Ovary (tissue), 9 donors: ENCODE data around the gene LRIG3. TPM values are rescaled to one million over a fixed set of nuclear protein-coding genes. Genes with fewer than 3 reads are reported as not detected.

Experiments used
- DNase-seq, 5 donors: peaks; one replicate each; pipeline ENCODE4 v3.0.0-alpha.2; 2019 to 2020
- H3K27ac ChIP-seq, 2 donors: fragments of 200-600 bp; one replicate each; pipeline versions ENCODE4 v1.5.1 to v1.8.0; 2019 to 2022
- H3K27me3 ChIP-seq: fragments of 200-600 bp; one replicate; pipeline ENCODE4 v1.8.0; 2022
- H3K36me3 ChIP-seq: fragments of 200-600 bp; sonication (generic); one replicate; pipeline ENCODE4 v1.5.1; 2019
- H3K4me1 ChIP-seq: one replicate; pipeline ENCODE4 v1.8.1; 2013; ENCODE audit warnings: mild to moderate bottlenecking, moderate library complexity; ENCODE audit not compliant: insufficient read depth
- H3K4me3 ChIP-seq: fragments of 200-600 bp; sonication (generic); one replicate; pipeline ENCODE4 v1.5.1; 2017
- H3K9me3 ChIP-seq, 2 donors: fragments of 200-600 bp in 1 of 2; sonication (generic) in 1 of 2; one replicate each; pipeline versions ENCODE4 v1.5.1 to v1.8.1; 2013 to 2019; ENCODE audit warnings: mild to moderate bottlenecking in 1 of 2, moderate library complexity in 1 of 2
- CTCF ChIP-seq, 3 donors: fragments of 450-650 bp in 2 of 3; fragments of 200-600 bp in 1 of 3; IDR thresholded peaks; one replicate each; pipeline versions ENCODE4 v1.5.1 to v1.8.0; 2016 to 2022; ENCODE audit warnings: antibody characterized with exemption in 3 of 3, mild to moderate bottlenecking in 1 of 3
- EP300 ChIP-seq: sonication (generic); formaldehyde crosslinking; IDR thresholded peaks from one replicate; pipeline ENCODE4 v1.6.1; 2017; ENCODE audit warnings: antibody characterized with exemption
- POLR2A ChIP-seq: fragments of 450-650 bp; IDR thresholded peaks from one replicate; pipeline ENCODE4 v1.6.1; 2017; ENCODE audit warnings: antibody characterized with exemption, mild to moderate bottlenecking, moderate library complexity
- WGBS, 3 donors: extraction: QIAGEN DNeasy Blood & Tissue Kit in 1 of 3; methylation state at CpG; one replicate each; pipeline versions ENCODE4 v1.1.5 to v1.1.7; 2013 to 2017; 5-methylcytosine and 5-hydroxymethylcytosine counted together
- intact Hi-C, 4 donors: fragments of 100-400 bp; cut with DNase I; formaldehyde crosslinking; loops; one replicate each; pipeline versions ENCODE4 v1.11.0 to v1.15.1; 2022 to 2023
- polyA plus RNA-seq, 2 donors: library from polyadenylated mRNA; stranded (reverse); fragments of 200-250 nt in 1 of 2; fragments of 350-450 nt in 1 of 2; fragmentation: Illumina TruSeq in 1 of 2; extraction: RNeasy Lipid Tissue Mini Kit (QIAGEN cat#74804) in 1 of 2; gene quantifications; one replicate each; pipeline ENCODE4 v1.2.3, GENCODE V29; 2013 to 2014
- total RNA-seq, 7 donors: library from RNA; depleted of rRNA in 2 of 7; stranded (reverse); fragments of >200 nt in 2 of 7; fragmentation: NEBNext Ultra II Directional in 3 of 7; extraction: Animal tissue kit (Norgen Biotek cat#: 25700) in 3 of 7; gene quantifications; one replicate each; pipeline versions ENCODE4 v1.1.0 to v1.2.4, GENCODE V29; 2016 to 2023
- donor health status: DM: no; HTN: no; CAD: no; lungs with moderate emphysema.
- donor health status: DM: no; HTN: no; CAD: no.
- donor health status: Bipolar disorder and iron deficiency.
- donor health status: DM: yes; HTN: yes; CAD: no.
- donor health status: DM: no; HTN: no; CAD: no.
- donor health status: DM: yes; HTN: yes; CAD: no.

The LRIG3 gene
- total and polyA plus RNA-seq, 9 donors = 23.4 to 59.4 (median 27.9) TPM

DNA sequence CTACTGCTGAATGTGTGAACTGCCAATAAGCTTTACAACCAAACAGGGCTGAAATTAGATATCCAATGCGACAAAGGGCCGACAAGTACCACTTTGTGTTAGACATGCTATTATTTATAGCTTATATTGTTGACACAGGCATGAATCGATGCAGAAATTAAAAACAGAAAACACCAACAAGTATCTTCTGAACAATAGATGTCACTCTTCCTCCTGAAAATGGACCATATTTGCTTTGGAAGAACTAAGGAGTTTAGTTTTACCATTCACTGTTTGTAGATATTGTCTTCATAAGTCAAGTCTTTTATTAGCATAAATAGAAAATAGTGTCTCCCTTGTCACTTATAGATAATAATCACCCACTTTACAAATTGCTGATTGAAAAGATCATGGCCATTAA lies 86.5 kb downstream of the LRIG3 start:
- no peaks in the 10 kb centered on the region for H3K27me3 ChIP-seq
- WGBS, 3 donors = 44 to 52% (median 47%) methylated on average over 3 of the region's 3 CpGs
- intact Hi-C loops = no loop called here
- no peaks in the 10 kb centered on the region for H3K4me1 ChIP-seq
- TF ChIP-seq CTCF (IDR thresholded peaks at IDR 0.05) = no peak
- no peak for TF ChIP-seq EP300
- TF ChIP-seq POLR2A = no peak
- no peak overlapping the region for H3K4me3 ChIP-seq
- no peak for DNase-seq
- no peaks in the 10 kb centered on the region for H3K36me3 ChIP-seq
- H3K9me3 ChIP-seq = no peaks in the 10 kb centered on the region
- no peak overlapping the region for H3K27ac ChIP-seq

DNA sequence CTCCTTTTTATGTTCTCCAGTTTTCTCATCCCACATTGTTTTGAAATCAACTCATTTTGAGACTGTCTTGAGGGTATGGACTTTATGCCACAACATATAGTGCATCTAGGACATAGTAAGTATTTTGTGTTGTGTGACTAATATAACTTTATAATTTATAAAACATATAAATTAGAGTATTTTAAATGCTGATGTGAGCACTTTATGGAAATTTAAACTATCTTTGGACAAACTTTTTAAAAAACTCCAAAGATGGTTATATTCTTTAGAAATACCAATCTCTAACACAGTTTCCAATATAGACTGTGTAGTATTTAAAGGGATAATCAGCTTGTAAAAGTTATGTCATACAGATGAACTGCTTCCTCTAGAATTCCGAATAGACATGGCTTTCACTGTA lies 87.4 kb downstream of the LRIG3 start:
- H3K4me1 ChIP-seq = no peaks in the 10 kb centered on the region
- H3K36me3 ChIP-seq = no peaks in the 10 kb centered on the region
- no peak overlapping the region for H3K27ac ChIP-seq
- no peak for DNase-seq
- 93 to 96% (median 93%) methylated on average over 1 of the region's 1 CpG for WGBS, 3 donors
- intact Hi-C loops = no loop called here
- no peaks in the 10 kb centered on the region for H3K27me3 ChIP-seq
- no peaks in the 10 kb centered on the region for H3K9me3 ChIP-seq
- no peak overlapping the region for H3K4me3 ChIP-seq
- no peak for TF ChIP-seq CTCF (IDR thresholded peaks at IDR 0.05)
- TF ChIP-seq POLR2A = no peak
- no peak for TF ChIP-seq EP300
